HG03175 (cell line): ENCODE measurements around the gene DNM3.

Source experiments
- ATAC-seq: cut with Tn5 transposase; IDR thresholded peaks from one replicate; pipeline ENCODE4 v1.9.1; 2021; ENCODE audit warnings: mild to moderate bottlenecking, moderate library complexity; ENCODE audit not compliant: unreplicated experiment

The DNM3 gene

DNA sequence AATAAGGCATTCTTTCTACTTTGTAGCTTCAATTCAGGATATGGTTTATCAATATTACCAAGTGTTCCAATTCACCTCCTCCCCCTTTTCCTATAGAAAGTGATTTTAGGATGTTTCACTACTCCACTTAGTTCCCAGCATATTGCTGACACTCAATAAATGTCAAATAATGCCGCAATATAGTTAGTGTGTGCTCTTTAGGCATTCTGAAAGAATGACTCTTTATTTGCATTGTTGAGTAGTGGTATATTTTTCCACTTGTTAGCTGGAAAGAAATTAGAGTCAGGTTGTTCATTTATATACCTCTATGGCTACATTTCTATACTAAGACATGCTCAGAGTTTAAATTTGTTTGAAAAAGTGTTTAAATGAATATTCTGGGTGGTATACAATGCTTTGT, 424.6 kb downstream of the DNM3 start:
- ATAC-seq: no peak

GRCh38 chr1:172266528-172267174, 425.4 kb downstream of the DNM3 start:
- no peak for ATAC-seq

DNA sequence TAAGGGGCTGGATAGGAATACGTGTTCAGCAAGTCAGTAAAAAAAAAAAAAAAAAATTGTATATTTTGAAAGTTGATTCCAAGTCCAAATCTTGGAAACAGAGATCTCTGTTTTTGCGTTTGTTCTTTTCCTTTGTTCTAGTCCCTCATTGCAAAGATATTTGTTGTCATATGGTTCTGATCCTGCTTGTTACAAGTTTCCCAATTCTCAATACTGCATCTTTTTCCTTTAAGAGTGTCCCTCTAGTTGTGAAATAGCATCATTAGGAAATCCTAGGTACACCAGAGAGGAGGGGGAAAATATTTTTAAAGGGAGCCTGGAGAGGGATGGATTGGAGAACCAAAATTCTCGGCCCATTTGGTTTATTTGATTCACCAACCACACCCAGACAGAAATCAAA, 426.9 kb downstream of the DNM3 start:
- ATAC-seq: no peak

GRCh38 chr1:172269084-172269483, 427.8 kb downstream of the DNM3 start:
- ATAC-seq: no peak

- ATAC-seq: no peak
Measured at GRCh38 chr1:172269644-172270043, 428.3 kb downstream of the DNM3 start.

GRCh38 chr1:172270605-172271004, 429.3 kb downstream of the DNM3 start:
- no peak for ATAC-seq

- ATAC-seq: no peak
Measured at GRCh38 chr1:172272087-172272486, 430.8 kb downstream of the DNM3 start.

GRCh38 chr1:172273647-172274396, 432.5 kb downstream of the DNM3 start:
- ATAC-seq: no peak

- no peak for ATAC-seq
Measured at GRCh38 chr1:172275478-172275877, 434.2 kb downstream of the DNM3 start.

DNA sequence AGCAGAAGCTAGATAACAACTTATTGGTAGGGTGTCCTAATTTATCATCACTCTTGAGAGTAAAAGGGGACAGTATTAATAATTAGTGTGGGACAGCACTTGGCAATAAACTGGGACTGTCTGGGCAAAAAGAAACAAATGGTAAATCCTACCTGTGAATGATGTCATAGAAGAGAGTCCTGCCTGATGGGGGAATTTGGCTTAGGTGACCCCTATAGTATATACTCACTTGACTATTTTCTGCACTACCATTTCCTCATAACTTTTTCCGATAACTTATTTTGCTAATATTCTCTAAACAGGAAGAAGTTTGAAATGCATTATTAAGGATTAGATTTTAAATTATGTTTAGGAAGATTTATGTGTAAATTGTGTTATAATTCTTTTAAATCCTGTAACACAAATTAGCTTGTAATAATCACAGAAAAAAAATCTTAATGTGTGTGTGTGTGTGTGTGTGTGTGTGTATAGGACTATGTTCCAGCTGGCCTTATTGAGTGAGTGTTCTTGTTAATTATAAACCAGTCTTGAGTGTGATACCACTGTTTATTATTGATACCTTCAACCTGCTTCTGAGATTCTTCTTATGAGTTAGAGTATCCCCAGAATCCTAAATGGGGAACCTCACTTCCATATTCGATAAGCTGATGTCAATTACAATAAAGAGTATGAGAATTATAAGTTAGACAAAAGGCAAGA, 435.0 kb downstream of the DNM3 start:
- ATAC-seq: no peak

- no peak for ATAC-seq
Measured at GRCh38 chr1:172277275-172277674, 436.0 kb downstream of the DNM3 start.

DNA sequence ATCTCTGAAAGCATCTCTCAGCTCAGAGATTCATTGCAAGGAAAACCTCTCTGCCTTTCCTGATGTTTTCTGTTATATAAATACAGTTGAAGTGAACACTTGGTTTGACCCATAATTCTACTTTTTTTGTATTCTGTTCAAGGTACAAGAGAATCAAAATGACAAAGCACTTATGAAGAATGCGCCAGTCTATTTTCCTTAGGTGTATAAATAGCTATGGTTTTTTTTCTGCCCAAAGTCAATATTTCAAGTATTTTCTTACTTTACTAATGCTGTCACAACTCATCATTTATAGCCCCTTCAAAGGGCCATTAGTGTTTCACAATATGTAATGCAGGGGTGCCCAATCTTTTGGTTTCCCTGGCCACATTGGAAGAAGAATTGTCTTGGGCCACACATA, 436.7 kb downstream of the DNM3 start:
- ATAC-seq: no peak

GRCh38 chr1:172278478-172278877, 437.2 kb downstream of the DNM3 start:
- ATAC-seq: no peak

DNA sequence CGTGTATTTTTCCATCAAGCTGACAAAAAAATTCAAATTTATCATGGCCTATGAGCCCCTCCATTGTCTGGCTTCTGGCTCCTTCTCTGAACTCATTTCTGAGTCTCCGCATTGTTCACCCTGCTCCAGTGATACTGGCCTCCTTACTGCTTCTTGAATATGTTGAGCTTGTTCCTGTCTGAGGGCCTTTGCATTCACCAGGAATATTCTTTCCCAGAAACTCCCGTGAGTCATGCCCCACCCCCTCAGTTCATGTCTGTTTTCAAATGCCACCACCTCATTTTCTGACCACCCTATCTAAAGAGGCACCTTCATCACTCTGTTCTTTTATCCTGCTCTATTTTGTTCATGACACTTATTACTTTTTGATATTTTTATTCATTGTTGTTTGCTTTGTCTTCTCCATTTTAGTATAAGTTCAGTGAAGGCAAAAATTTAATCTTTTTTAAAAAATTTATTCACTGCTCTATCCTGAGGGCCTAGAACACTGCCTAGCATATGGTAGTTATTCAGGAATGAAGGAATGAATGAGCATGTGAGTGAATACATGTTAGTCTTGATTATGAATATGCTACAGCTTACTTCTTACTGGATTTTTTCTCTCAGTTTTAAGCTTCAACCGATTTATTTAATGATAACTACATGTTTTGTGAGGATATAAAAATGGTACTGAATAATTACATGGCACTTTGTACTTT, 438.8 kb downstream of the DNM3 start:
- no peak for ATAC-seq

DNA sequence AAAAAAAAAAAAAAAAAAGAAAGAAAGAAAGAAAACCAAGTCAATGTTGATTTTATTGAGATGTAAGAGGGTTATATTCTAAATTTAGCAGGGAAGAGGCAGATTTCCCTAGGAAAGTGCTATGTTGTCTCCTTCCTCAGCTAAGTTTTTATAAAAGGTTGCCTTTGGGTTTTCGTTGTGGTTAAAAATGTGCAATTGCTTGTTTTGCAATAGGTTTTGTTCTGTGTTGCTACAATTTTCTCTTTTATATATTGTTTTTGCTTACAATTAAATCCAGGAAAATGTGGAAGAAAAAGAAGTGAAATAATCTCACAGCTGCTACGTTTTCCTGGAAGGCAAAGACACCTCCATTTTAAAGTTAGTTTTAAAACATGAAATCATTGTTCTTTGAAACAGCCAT, 442.5 kb downstream of the DNM3 start:
- ATAC-seq: no peak

DNA sequence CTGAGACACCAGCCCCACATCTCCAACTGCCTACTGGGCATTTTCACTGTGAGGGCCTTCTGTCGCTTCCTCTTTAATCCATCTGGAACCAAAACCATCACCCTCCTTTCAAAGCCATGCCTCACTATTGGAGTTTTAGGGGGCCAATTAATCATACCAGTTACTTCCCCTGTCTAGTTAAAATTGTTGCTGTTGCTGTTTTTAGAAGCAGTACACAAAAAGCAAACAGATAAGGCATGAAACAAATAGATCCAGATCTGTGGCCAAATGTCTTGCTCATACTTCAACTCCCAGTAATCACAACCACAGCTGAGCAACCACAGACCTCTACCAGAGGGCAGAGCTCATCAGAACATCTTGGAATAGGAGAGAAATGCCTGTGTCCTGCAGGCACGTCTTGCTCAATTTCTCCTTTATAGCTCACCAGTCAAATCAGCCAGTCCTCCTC, 445.4 kb downstream of the DNM3 start:
- ATAC-seq: no peak

GRCh38 chr1:172287208-172287607, 445.9 kb downstream of the DNM3 start:
- no peak for ATAC-seq

- no peak for ATAC-seq
Measured at GRCh38 chr1:172288581-172288980, 447.3 kb downstream of the DNM3 start.

- ATAC-seq: no peak
Measured at GRCh38 chr1:172289448-172289847, 448.1 kb downstream of the DNM3 start.

- no peak for ATAC-seq
Measured at GRCh38 chr1:172292840-172293239, 451.5 kb downstream of the DNM3 start.

GRCh38 chr1:172293429-172293828, 452.1 kb downstream of the DNM3 start:
- no peak for ATAC-seq
